IMR-90 (cell line): ENCODE data around the gene MRPL10.

Experiments
- BHLHE40 ChIP-seq: fragments of 150-350 bp; IDR thresholded peaks from 2 replicates; pipeline ENCODE4 v1.6.1; 2016; ENCODE audit warnings: mild to moderate bottlenecking, low read depth, low read length
- CEBPB ChIP-seq: IDR thresholded peaks from 2 replicates; pipeline ENCODE4 v1.6.1; 2012; ENCODE audit warnings: low read depth, low read length, improper control_type of control experiment
- CHD1 ChIP-seq: IDR thresholded peaks from 2 replicates; pipeline ENCODE4 v1.6.1; 2012; ENCODE audit warnings: low read depth, low read length, improper control_type of control experiment
- MAFK ChIP-seq: IDR thresholded peaks from 2 replicates; pipeline ENCODE4 v1.6.1; 2012; ENCODE audit warnings: low read depth, low read length, improper control_type of control experiment
- MAZ ChIP-seq: IDR thresholded peaks from 2 replicates; pipeline ENCODE4 v1.6.1; 2012; ENCODE audit warnings: low read depth, mild to moderate bottlenecking, low read length, improper control_type of control experiment, moderate library complexity, borderline replicate concordance
- MXI1 ChIP-seq: IDR thresholded peaks from 2 replicates; pipeline ENCODE4 v1.6.1; 2012; ENCODE audit warnings: low read depth, mild to moderate bottlenecking, low read length, moderate library complexity, borderline replicate concordance
- NFE2L2 ChIP-seq: fragments of 150-350 bp; IDR thresholded peaks from 2 replicates; pipeline ENCODE4 v1.6.1; 2016; ENCODE audit warnings: low read depth, mild to moderate bottlenecking, low read length
- POLR2A ChIP-seq: IDR thresholded peaks from 2 replicates; pipeline ENCODE4 v1.6.1; 2012; ENCODE audit warnings: mild to moderate bottlenecking, low read depth, low read length
- RAD21 ChIP-seq: IDR thresholded peaks from 2 replicates; pipeline ENCODE4 v1.6.1; 2012; ENCODE audit warnings: low read length, improper control_type of control experiment
- RCOR1 ChIP-seq: IDR thresholded peaks from 2 replicates; pipeline ENCODE4 v1.6.1; 2012; ENCODE audit warnings: mild to moderate bottlenecking, low read length, improper control_type of control experiment; ENCODE audit not compliant: insufficient replicate concordance
- RFX5 ChIP-seq: IDR thresholded peaks from 2 replicates; pipeline ENCODE4 v1.8.0; 2012; ENCODE audit warnings: low read depth, mild to moderate bottlenecking, low read length, moderate library complexity
- TF ChIP-seq, protein P1 (sequence below): conservative IDR thresholded peaks from 2 replicates; pipeline ENCODE4 v1.5.1; 2012; ENCODE audit warnings: mild to moderate bottlenecking, low read depth, low read length, improper control_type of control experiment

DNA sequence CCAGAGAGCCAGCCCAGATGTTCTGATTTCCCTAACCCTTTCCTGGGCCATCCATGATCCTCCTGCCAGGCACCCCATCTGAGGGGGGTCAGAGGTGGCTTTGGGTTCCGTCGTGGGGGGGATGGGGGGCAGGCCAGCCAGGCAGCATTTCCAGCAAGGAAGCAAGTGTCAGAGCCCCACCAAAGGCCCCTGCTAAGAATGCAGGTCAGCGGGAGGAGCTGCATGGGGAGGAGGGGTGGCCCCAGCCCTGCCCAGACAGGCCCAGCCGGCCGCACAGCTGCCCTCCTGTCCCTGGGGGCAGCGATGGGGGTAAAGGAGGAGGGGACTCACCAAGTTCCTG, 12.0 kb upstream of the MRPL10 start:
- no peak for TF ChIP-seq POLR2A
- TF ChIP-seq, protein P1, sequence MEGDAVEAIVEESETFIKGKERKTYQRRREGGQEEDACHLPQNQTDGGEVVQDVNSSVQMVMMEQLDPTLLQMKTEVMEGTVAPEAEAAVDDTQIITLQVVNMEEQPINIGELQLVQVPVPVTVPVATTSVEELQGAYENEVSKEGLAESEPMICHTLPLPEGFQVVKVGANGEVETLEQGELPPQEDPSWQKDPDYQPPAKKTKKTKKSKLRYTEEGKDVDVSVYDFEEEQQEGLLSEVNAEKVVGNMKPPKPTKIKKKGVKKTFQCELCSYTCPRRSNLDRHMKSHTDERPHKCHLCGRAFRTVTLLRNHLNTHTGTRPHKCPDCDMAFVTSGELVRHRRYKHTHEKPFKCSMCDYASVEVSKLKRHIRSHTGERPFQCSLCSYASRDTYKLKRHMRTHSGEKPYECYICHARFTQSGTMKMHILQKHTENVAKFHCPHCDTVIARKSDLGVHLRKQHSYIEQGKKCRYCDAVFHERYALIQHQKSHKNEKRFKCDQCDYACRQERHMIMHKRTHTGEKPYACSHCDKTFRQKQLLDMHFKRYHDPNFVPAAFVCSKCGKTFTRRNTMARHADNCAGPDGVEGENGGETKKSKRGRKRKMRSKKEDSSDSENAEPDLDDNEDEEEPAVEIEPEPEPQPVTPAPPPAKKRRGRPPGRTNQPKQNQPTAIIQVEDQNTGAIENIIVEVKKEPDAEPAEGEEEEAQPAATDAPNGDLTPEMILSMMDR = no peak
- TF ChIP-seq NFE2L2 = no peak
- no peak for TF ChIP-seq RAD21
- no peak for TF ChIP-seq CHD1
- no peak for TF ChIP-seq RCOR1
- no peak for TF ChIP-seq MXI1
- no peak for TF ChIP-seq RFX5
- no peak for TF ChIP-seq MAFK
- no peak for TF ChIP-seq BHLHE40
- TF ChIP-seq MAZ = no peak
- TF ChIP-seq CEBPB = no peak
